ENCODE results near the gene SDK1. TPM values are rescaled to one million over a fixed set of nuclear protein-coding genes. Genes with fewer than 3 reads are reported as not detected.
"Not testable (repeated sequence)": the region's sequence is repeated elsewhere in the genome, so short reads cannot be mapped to it uniquely, and the experiment has no call there.

The SDK1 gene
- total RNA-seq, 1 donor from 2014 or later, result 0.34 TPM

DNA sequence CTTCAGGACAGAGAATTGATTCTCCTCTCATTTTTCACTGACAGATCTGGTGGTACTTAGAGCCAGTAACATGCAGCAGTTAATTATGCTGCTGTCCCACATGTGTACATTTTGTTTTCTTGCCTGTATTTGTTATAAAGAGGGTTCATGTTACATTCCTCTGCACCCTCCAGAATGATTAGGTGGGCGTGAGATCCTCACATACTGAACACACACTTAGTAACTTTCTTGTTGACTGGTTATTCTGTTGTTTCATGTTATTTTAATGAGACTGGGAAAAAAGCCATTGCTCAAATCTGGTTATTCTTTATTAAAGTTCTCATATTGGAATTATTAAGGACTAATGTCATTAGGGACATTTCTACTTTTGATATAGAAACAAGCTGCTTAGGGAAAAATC, 409.1 kb downstream of the SDK1 start:
- intact Hi-C loops (cut with micrococcal nuclease), result no loop called here

GRCh38 chr7:3710531-3710930, 409.5 kb downstream of the SDK1 start:
- intact Hi-C loops (cut with micrococcal nuclease), result no loop called here

DNA sequence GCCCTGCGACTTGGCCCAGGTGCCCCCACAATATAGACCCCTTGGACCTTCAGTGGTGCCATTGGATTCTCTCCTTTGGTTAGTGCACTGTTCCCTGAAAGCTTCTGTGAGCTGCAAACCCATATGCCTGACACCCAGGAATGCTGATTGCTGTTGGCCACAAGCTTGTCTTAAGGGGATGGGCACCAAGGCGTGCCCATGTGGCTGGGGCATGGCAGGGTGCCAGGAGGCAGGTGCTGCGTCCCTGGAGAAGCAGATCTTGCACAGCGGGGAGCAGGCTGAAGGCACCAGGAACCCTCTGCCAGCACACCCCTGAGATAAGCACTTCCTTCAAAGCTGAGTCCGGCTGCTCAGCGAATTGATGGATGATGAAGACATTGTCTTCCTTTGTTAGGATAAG, 411.8 kb downstream of the SDK1 start:
- intact Hi-C loops (cut with micrococcal nuclease), result no loop called here

DNA sequence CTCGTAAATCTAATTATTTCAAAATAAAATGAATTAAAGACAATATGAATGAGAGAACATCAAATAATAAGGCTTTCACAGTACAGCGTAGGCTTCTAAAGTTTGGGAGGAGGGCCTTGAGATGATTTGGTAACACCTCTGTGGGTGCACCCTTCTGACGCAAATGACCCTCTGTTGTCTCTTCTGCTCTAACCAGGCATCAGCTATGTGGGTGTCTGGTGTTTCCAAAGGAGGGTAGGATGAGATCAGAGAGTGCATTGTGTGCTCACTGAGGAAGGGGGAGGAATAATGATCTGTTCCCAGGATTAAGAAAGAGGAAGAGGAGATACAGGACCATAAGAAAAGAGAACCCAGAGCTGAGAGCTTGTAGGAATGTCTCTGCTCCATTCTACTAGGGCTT, 420.4 kb downstream of the SDK1 start:
- intact Hi-C loops (cut with micrococcal nuclease), result no loop called here

DNA sequence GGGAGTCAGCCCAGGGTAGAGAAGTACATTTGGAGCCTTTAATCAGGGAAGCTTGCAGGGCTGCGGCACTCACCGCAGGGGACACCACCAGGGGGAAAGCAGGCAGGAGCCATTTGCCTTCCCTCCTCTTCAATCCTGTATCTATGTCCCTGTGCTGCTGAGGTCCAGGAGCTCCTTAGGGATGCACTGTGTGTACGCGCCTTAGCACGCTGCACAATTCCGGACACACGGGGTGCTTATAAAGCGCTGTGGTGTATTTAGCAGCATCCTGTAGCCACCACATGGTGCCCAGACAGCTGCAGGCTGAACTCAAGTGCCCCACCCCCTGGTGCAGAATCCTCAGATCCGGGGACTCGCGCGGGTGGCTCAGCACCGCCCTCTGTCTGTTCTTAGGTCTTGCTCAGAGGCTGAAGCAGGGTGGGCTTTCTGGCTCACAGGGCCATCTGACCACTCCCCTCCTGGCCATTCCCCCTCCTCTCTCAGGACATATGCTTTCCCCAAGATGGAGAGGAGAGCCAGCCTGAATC, 421.4 kb downstream of the SDK1 start:
- intact Hi-C loops (cut with micrococcal nuclease), result no loop called here

DNA sequence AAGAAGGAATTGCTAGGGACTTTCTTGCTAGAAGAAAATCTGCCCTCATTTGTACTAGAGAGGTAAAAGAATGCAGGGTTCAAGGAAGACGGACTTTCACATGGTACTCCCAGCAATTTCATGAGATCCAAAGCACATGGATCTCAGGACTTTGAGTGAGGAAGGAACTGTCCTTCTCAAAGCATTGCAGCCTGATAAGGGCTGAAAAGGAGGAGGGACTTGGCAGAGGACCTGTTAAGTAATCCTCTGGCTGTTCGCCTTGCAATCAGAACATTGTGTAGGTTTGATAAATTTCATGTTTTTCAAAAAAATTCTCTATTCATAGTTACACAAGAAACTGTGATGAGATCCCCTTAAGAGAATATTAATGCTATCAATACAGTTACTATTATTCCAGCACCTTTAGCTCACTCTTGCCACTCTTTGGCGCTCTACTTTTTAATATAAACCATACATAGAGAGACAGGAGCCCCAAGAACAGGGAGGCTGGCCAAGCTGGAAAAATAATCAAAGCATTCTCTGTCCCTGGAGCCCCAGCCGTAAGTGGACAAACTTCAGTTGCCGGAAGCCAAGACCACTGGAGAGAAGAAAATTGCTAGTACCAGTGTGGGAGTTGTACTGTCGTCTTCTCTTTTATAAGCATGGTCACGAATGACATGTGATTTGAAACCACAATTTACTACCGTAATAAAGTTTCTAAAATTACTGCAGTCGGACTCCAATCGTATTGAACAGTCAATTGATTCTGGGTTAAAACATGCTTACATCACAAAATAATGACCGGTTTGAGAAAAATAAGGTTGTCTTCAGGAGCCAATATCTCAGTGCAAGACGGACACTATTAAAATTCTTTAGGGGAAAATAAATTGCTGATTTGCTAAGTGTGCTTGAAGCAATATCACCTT, 424.4 kb downstream of the SDK1 start:
- intact Hi-C loops (cut with micrococcal nuclease), result no loop called here

DNA sequence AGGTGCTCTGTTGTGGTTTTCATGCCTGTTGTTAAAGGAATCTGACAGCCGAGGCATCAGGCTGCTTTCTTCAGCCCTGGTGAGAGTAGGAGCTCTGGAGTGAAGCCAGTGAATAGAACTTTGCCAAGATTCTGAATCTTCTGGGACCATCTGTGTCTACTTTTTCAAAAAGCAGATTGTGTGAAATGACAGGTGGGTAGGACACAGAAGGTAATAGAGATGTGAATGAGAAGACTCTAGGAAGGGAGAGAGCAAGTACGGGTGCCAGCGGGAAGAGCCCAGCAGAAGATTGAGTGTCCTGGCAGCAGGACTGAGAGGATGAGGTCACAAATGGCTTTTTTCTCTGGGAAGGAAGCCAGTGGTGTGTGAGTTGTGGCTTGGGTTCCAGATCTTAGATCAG, 429.2 kb downstream of the SDK1 start:
- intact Hi-C loops (cut with micrococcal nuclease), result no loop called here

GRCh38 chr7:3732395-3733005, 431.4 kb downstream of the SDK1 start:
- intact Hi-C loops (cut with micrococcal nuclease), result no loop called here

- intact Hi-C loops (cut with micrococcal nuclease), result no loop called here
Measured at GRCh38 chr7:3733541-3734140, 432.6 kb downstream of the SDK1 start.

DNA sequence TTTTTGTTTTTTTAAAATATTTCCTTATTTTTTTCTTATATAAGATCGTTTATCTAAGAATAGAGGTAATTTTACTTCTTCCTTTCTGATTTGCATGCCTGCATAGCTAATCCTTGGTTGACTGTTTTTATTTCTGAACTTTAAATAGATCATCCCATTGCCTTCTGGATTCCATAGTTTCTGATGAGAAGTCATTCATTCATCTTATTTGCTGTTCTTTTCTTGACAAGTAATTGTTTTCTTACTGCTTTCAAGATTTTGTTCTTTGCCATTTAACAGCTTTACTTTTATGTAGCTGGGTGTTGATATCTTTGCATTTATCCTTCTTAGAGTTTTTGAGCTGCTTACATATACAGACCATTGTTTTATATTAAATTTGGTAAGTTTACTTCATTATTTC, 437.9 kb downstream of the SDK1 start:
- intact Hi-C loops (cut with micrococcal nuclease), result no loop called here

DNA sequence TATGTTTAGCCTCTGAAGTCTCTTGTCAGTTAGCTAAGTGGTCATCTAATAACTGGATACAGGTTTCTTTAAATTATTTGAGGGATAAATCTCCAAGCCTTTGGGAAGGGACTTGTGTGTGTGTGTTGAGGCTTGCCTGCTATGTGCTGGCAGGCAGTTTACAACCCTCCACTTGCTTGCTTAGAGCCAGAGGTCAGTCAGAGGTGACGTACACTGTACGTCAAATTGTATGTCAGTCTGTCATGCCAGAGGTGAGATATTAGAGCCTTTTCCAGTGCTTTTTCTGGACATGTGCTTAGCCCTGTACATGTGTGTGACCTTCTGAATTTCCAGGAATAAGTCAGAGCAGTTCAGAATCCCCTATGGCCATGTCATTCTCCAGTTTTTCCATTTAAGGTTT, 438.9 kb downstream of the SDK1 start:
- intact Hi-C loops (cut with micrococcal nuclease), result no loop called here

- intact Hi-C loops (cut with micrococcal nuclease), result no loop called here
Measured at GRCh38 chr7:3747467-3747866, 446.4 kb downstream of the SDK1 start.

GRCh38 chr7:3748389-3748788, 447.3 kb downstream of the SDK1 start:
- intact Hi-C loops (cut with micrococcal nuclease), result no loop called here

- intact Hi-C loops (cut with micrococcal nuclease), result no loop called here
Measured at GRCh38 chr7:3753868-3754267, 452.8 kb downstream of the SDK1 start.

GRCh38 chr7:3754493-3755341, 453.7 kb downstream of the SDK1 start:
- intact Hi-C loops (cut with micrococcal nuclease), result no loop called here

- intact Hi-C loops (cut with micrococcal nuclease), result not testable (repeated sequence)
Measured at GRCh38 chr7:3755778-3756453, 454.9 kb downstream of the SDK1 start.

- intact Hi-C loops (cut with micrococcal nuclease), result no loop called here
Measured at GRCh38 chr7:3757059-3757458, 456.0 kb downstream of the SDK1 start.

DNA sequence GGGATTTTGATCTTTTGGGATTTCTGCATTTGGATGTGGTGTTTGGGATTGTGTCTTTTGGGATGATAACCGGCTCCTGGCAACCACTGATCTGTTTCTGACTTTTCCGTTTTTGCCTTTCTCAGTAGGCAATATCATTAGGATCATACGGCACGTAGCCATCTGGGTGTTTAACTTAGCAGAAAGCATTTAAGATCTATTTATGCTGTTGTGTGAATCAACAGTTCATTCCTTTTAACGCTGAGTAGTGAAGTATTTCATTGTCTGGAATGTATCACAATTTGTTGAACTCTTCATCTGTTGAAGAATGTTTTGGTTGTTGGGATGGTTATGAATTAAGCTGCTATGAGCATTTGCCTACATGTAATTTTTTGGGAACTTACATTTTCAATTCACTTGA, 459.6 kb downstream of the SDK1 start:
- intact Hi-C loops (cut with micrococcal nuclease), result no loop called here

GRCh38 chr7:3762146-3762831, 461.2 kb downstream of the SDK1 start:
- intact Hi-C loops (cut with micrococcal nuclease), result no loop called here
